ENCODE results near the gene SSX5. TPM values are rescaled to one million over a fixed set of nuclear protein-coding genes. Genes with fewer than 3 reads are reported as not detected.

Gene SSX5
- total RNA-seq = not detected in 2 replicates

GRCh38 chrX:48196745-48197201 is at the start of gene SSX5:
Gene SSX5 (minus strand): TSS chrX:48196795. CDS start chrX:48195358, 1,437 bp downstream.

Other genes with a start within 250 kb of the SSX5 start
- 1.9 and 2.7 TPM in 2 replicates for gene ZNF182, start 192.8 kb downstream of the SSX5 start, total RNA-seq
- gene SPACA5, start 189.8 kb downstream of the SSX5 start, total RNA-seq = not detected in 2 replicates
- gene ZNF630, start 125.2 kb downstream of the SSX5 start, total RNA-seq = 1.4 and 1.9 TPM in 2 replicates
- gene SPACA5B, start 66.2 kb downstream of the SSX5 start, total RNA-seq = not detected in 2 replicates
- not detected in 2 replicates for gene SSX1, start 58.6 kb upstream of the SSX5 start, total RNA-seq
- gene SSX3, start 159.9 kb upstream of the SSX5 start, total RNA-seq = not detected in 2 replicates
- gene SSX4, start 186.7 kb upstream of the SSX5 start, total RNA-seq = not detected in 2 replicates
- gene SSX4B, start 215.2 kb upstream of the SSX5 start, total RNA-seq = not detected in 2 replicates

Data from bronchial smooth muscle cell (primary cell).